HG03457 (cell line): ENCODE results near the gene IZUMO1.
"Not testable (repeated sequence)": the region's sequence is repeated elsewhere in the genome, so short reads cannot be mapped to it uniquely, and the experiment has no call there.

Experiments used
- ATAC-seq: cut with Tn5 transposase; IDR thresholded peaks from one replicate; pipeline ENCODE4 v1.9.1; 2021; ENCODE audit warnings: moderate number of reproducible peaks; ENCODE audit not compliant: unreplicated experiment

IZUMO1 gene

GRCh38 chr19:48746738-48747575, at the start of gene IZUMO1:
IZUMO1 (minus strand) TSS chr19:48746909; CDS start chr19:48745859, 1,050 bp downstream.
- ATAC-seq, result no peak

GRCh38 chr19:48795685-48796070, 49.0 kb upstream of the IZUMO1 start:
- no peak for ATAC-seq

GRCh38 chr19:48795055-48795684, 48.5 kb upstream of the IZUMO1 start:
- ATAC-seq, result no peak

- no peak for ATAC-seq
Observed at GRCh38 chr19:48794291-48794690, 47.6 kb upstream of the IZUMO1 start.

GRCh38 chr19:48793271-48793670, 46.6 kb upstream of the IZUMO1 start:
- ATAC-seq, result no peak

DNA sequence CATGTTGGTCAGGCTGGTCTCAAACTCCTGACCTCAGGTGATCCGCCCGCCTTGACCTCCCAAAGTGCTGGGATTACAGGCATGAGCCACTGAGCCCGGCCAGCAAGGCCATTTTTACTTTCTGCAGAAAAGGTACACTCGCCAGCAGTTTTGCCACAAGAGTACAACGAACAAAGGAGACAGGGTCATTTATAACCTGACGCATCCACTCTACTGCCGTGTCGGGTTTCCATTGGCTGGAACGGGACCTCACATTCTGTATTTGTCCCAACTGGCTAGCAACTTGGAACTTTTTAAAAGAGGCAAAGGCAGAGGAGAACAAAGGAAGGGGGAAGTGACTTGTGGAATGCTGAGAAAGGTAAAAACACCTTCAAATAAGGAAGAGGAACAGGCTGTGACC, 40.6 kb upstream of the IZUMO1 start:
- ATAC-seq, result not testable (repeated sequence)

GRCh38 chr19:48786422-48786821, 39.7 kb upstream of the IZUMO1 start:
- ATAC-seq, result not testable (repeated sequence)

- ATAC-seq, result no peak
Observed at GRCh38 chr19:48784527-48784926, 37.8 kb upstream of the IZUMO1 start.

- no peak for ATAC-seq
Observed at GRCh38 chr19:48780631-48781391, 34.1 kb upstream of the IZUMO1 start.

- ATAC-seq, result no peak
Observed at GRCh38 chr19:48779636-48780035, 32.9 kb upstream of the IZUMO1 start.

- no peak for ATAC-seq
Observed at GRCh38 chr19:48777720-48778119, 31.0 kb upstream of the IZUMO1 start.

GRCh38 chr19:48777139-48777538, 30.4 kb upstream of the IZUMO1 start:
- no peak for ATAC-seq

DNA sequence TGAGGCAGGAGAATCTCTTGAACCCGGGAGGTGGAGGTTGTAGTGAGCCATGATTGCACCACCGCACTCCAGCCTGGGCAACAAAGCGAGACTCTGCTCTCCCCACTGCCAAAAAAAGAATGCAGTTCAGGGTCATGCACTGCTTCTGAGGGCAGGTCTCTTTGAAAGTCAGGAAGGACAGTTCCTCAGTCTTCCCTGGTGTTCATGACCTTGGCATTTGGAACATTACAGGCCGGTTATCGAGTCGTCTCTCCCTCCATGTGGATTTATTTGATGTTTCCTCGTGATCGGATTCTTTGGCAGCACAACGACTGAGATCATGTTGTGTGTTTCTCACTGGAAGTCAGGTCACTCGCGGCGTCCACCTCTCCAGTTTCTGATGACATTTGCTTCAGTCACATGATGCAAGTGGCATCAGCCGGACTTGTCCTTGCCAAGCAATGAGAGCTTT, 25.8 kb upstream of the IZUMO1 start:
- no peak for ATAC-seq

DNA sequence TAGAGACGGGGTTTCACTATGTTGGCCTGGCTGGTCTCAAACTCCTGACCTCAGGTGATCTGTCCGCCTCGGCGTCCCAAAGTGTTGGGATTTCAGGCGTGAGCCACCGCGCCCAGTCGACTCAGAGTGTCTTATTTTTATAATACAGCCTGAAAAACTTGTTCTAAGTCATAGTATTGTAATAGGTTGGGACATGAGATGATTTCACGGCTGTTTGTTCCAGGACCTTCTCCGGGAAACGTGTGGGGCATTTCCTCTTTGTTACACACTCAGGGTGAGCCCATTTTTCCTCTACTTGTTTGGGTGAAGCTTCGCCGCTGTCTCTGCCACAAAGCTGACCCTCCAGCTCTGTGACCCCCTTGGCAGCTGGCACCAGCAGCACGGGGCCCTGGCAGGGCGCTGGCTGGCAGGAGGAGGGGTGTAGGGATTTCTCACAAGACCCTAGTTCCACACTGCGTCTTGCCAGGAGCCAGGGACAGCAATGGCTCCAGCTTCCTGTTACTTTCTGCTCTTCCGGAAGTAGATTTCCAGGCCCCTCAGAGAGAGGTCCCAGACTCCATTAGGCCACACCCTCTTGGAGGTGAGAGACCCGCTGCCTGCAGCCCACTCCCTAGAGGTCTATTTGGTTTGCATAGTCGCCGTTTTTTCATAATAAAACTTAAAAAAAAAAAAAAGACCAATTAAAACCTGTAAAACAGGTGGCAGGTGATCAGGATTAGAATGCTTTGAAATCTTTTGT, 24.2 kb upstream of the IZUMO1 start:
- no peak for ATAC-seq

- no peak for ATAC-seq
Observed at GRCh38 chr19:48770266-48770665, 23.6 kb upstream of the IZUMO1 start.

DNA sequence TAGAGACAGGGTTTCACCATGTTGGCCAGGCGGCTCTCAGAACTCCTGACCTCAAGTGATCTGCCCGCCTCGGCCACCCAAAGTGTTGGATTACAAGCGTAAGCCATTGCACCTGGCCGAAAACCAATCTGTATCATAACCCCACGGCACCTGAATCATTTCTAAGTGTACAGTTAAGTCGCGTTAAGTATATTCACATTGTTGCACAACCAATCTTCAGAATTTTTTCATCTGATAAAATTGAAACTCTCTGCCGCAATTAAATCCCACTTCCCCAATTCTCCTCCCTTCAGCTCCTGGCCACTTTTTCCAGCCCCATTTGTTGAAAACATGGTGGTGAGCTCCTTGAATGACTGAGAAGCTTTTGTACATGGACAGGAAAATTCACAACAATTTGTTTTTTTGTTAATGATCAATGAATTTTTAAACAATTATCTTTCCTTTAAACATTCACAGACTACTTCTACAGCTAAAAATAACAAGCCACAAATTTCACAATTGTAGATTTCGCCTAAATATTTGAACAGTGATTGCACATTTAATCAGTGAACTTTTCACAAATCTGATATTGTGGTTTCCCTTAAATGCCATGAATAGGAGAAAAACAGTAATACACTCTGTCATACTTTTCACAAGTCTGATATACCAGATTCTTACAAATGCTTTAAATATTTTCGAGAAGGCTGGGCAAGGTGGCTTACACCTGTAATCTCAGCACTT, 22.4 kb upstream of the IZUMO1 start:
- ATAC-seq, result no peak

- ATAC-seq, result not testable (repeated sequence)
Observed at GRCh38 chr19:48768171-48768753, 21.6 kb upstream of the IZUMO1 start.

GRCh38 chr19:48765816-48766215, 19.1 kb upstream of the IZUMO1 start:
- ATAC-seq, result not testable (repeated sequence)

DNA sequence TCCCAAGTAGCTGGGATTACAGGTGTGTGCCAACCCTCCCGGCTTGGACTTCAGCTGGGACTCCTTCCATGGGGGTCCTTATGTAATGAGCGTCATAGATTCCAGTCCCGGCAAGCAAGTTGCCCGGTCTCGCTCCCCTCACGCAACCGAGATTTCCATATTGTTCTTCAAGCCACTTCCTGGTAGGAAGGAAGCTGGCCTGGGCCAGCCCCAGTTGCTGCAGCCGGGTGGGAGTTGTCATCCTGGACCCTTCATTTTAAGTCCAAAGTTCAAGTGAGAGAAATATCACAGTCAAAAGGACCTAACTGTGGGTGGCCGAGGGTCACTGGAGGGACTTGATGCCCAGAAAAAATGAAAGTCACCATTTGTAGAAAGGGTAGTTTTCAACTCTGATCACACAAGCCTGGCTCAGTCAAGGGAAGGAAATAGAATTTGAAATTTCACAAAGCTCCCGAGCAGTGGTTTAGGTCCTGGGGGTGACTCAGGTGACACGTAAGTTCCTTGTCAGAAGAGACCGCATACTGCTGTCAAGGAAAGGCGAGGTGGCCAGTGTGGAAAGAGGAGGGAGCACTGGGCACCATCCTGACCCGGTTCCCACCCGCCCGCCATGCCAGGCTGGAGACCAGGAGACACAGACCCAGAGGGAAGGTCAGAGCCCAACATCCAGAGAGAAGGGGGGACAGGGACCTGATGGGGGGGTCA, 13.9 kb upstream of the IZUMO1 start:
- ATAC-seq, result no peak
